T47D (cell line): ENCODE results near the gene EPN1.
A peak's percentile ranks its signal among the peaks of the same experiment; 100 is the strongest.

Experiments used
- DNase-seq, 2 experiments: peaks; one replicate each; pipeline versions ENCODE4 v3.0.0 to v3.0.0-alpha.2; 2011 to 2012; ENCODE audit warnings: low read depth in 1 of 2, low spot score in 1 of 2
- JUND ChIP-seq: IDR thresholded peaks from 2 replicates; pipeline ENCODE4 v1.6.1; 2012; ENCODE audit warnings: low read depth
- in situ Hi-C: cut with HindIII; loops from 2 replicates; pipeline ENCODE4 v1.10.0; 2016; ENCODE audit warnings: low sequenced_read_pairs, low pct_unique_long_range_greater_than_20kb

EPN1 gene

GRCh38 chr19:55670280-55671053 lies 4.6 kb upstream of the EPN1 start:
- in situ Hi-C loops: no loop called here
- TF ChIP-seq JUND: no peak
- no peak for DNase-seq

- DNase-seq: no peak
- in situ Hi-C loops: no loop called here
- TF ChIP-seq JUND: no peak
Measured at GRCh38 chr19:55671054-55671378, 4.0 kb upstream of the EPN1 start.

GRCh38 chr19:55672418-55672817 lies 2.6 kb upstream of the EPN1 start:
- in situ Hi-C loops: no loop called here
- no peak for TF ChIP-seq JUND
- no peak for DNase-seq

GRCh38 chr19:55673465-55673864 lies 1.6 kb upstream of the EPN1 start:
- DNase-seq: no peak
- no peak for TF ChIP-seq JUND
- in situ Hi-C loops: no loop called here

- DNase-seq: no peak
- no peak for TF ChIP-seq JUND
- in situ Hi-C loops: no loop called here
Measured at GRCh38 chr19:55673889-55674288, 1.1 kb upstream of the EPN1 start.

- in situ Hi-C loops: no loop called here
- no peak for TF ChIP-seq JUND
- DNase-seq: no peak
Measured at GRCh38 chr19:55674459-55674840, 576 bp upstream of the EPN1 start.

- in situ Hi-C loops: no loop called here
- no peak for TF ChIP-seq JUND
- no peak for DNase-seq
Measured at GRCh38 chr19:55675661-55676354, 782 bp downstream of the EPN1 start.

GRCh38 chr19:55676383-55676782 lies 1.4 kb downstream of the EPN1 start:
- in situ Hi-C loops: no loop called here

GRCh38 chr19:55676889-55677505 lies 2.0 kb downstream of the EPN1 start:
- in situ Hi-C loops: no loop called here
- no peak for DNase-seq
- TF ChIP-seq JUND: no peak

More at GRCh38 chr19:55676383-55676782, 1.4 kb downstream of the EPN1 start:
- TF ChIP-seq JUND: no peak
- DNase-seq: peak in 1 of 2 experiments; percentile 14

GRCh38 chr19:55677572-55678028 lies 2.6 kb downstream of the EPN1 start:
- TF ChIP-seq JUND: no peak
- in situ Hi-C loops: no loop called here
- DNase-seq: no peak

- no peak for TF ChIP-seq JUND
- in situ Hi-C loops: no loop called here
- no peak for DNase-seq
Measured at GRCh38 chr19:55678121-55678671, 3.2 kb downstream of the EPN1 start.

GRCh38 chr19:55679343-55680257 lies 4.6 kb downstream of the EPN1 start:
- TF ChIP-seq JUND: no peak
- DNase-seq: no peak
- in situ Hi-C loops: no loop called here
